NCI-H2196 (cell line): ENCODE measurements around the gene TFAP2A.

ENCODE experiments used
- DNase-seq: peaks from one replicate; lab custom pipeline; 2025; ENCODE audit not compliant: unreplicated experiment; lab: John Stamatoyannopoulos, UW

The TFAP2A gene

GRCh38 chr6:10414756-10415616, at the start of gene TFAP2A:
TSS of gene TFAP2A (minus strand) at chr6:10415074. CDS start at chr6:10414991, 83 bp downstream.
- DNase-seq: no peak

GRCh38 chr6:10463491-10464481, 48.9 kb upstream of the TFAP2A start:
- DNase-seq: no peak

GRCh38 chr6:10463040-10463439, 48.2 kb upstream of the TFAP2A start:
- no peak for DNase-seq

GRCh38 chr6:10461850-10462249, 47.0 kb upstream of the TFAP2A start:
- no peak for DNase-seq

- DNase-seq: no peak
Measured at GRCh38 chr6:10460096-10460495, 45.2 kb upstream of the TFAP2A start.

- DNase-seq: no peak
Measured at GRCh38 chr6:10458287-10458686, 43.4 kb upstream of the TFAP2A start.

- no peak for DNase-seq
Measured at GRCh38 chr6:10453596-10453995, 38.7 kb upstream of the TFAP2A start.

- no peak for DNase-seq
Measured at GRCh38 chr6:10451828-10452509, 37.1 kb upstream of the TFAP2A start.

GRCh38 chr6:10451394-10451793, 36.5 kb upstream of the TFAP2A start:
- no peak for DNase-seq

- no peak for DNase-seq
Measured at GRCh38 chr6:10449751-10450150, 34.9 kb upstream of the TFAP2A start.

- DNase-seq: no peak
Measured at GRCh38 chr6:10448096-10448495, 33.2 kb upstream of the TFAP2A start.

GRCh38 chr6:10446548-10446947, 31.7 kb upstream of the TFAP2A start:
- DNase-seq: no peak

GRCh38 chr6:10441655-10442009, 26.8 kb upstream of the TFAP2A start:
- no peak for DNase-seq

GRCh38 chr6:10441004-10441654, 26.3 kb upstream of the TFAP2A start:
- no peak for DNase-seq

GRCh38 chr6:10437891-10438290, 23.0 kb upstream of the TFAP2A start:
- no peak for DNase-seq

- DNase-seq: no peak
Measured at GRCh38 chr6:10434235-10434634, 19.4 kb upstream of the TFAP2A start.

- no peak for DNase-seq
Measured at GRCh38 chr6:10433322-10433721, 18.4 kb upstream of the TFAP2A start.

- no peak for DNase-seq
Measured at GRCh38 chr6:10431423-10432164, 16.7 kb upstream of the TFAP2A start.

- peak; percentile 69 for DNase-seq
Measured at GRCh38 chr6:10429638-10430427, 15.0 kb upstream of the TFAP2A start.
